ENCODE measurements around the gene SHISA2. TPM values are rescaled to one million over a fixed set of nuclear protein-coding genes. Genes with fewer than 3 reads are reported as not detected.

The SHISA2 gene
- total RNA-seq, 1 experiment from 2014 or later = not detected

DNA sequence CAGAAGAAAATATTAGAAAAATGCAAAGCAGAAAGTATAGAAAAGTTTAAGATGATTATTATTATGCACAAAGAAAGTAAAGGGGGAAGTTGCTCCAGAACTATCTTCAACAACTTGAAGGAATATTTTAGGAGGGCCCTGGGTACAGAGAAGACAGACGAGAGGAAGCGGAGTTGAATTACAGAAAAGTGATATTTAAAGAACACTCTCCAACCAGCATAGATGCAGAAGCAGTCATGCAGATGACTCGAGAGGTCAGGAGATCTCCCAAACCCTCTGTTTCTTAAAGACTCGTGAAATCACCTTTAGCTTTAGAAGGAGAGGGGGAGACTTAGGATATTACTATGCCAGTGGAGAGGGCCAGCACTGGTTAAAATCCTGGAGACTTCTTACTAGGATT, 8.5 kb upstream of the SHISA2 start:
- Histone ChIP-seq H2AFZ (no peak overlapping the region), H3K4me1 (replicated peaks; ENCODE audit: insufficient read depth) (no peaks in the 10 kb centered on the region), H3K4me2 (no peak overlapping the region), H3K79me2 (ENCODE audit: low read depth) (no peaks in the 10 kb centered on the region), H4K20me1 (ENCODE audit: insufficient read depth) (no peaks in the 10 kb centered on the region), H3K27ac (no peak overlapping the region), H3K9me3 (ENCODE audit: insufficient read depth, low read depth) (no peaks in the 10 kb centered on the region), H3K36me3 (ENCODE audit: low read depth) (no peaks in the 10 kb centered on the region), H3K27me3 (ENCODE audit: insufficient read depth, low read depth) (peaks cover 37% of the 10 kb centered on the region), H3F3A (ENCODE audit: insufficient read depth, low read depth) (no peaks in the 10 kb centered on the region), H3K4me3 (no peak overlapping the region), H3K9me2 (ENCODE audit: insufficient read depth) (no peaks in the 10 kb centered on the region)
- intact Hi-C loops (cut with micrococcal nuclease; ENCODE audit: unreplicated experiment) = no loop called here
- no peak for DNase-seq
- ChIA-PET POLR2A (ENCODE audit: unreplicated experiment) (no interaction called here), CTCF (no interaction called here)
- TF ChIP-seq, protein P1, sequence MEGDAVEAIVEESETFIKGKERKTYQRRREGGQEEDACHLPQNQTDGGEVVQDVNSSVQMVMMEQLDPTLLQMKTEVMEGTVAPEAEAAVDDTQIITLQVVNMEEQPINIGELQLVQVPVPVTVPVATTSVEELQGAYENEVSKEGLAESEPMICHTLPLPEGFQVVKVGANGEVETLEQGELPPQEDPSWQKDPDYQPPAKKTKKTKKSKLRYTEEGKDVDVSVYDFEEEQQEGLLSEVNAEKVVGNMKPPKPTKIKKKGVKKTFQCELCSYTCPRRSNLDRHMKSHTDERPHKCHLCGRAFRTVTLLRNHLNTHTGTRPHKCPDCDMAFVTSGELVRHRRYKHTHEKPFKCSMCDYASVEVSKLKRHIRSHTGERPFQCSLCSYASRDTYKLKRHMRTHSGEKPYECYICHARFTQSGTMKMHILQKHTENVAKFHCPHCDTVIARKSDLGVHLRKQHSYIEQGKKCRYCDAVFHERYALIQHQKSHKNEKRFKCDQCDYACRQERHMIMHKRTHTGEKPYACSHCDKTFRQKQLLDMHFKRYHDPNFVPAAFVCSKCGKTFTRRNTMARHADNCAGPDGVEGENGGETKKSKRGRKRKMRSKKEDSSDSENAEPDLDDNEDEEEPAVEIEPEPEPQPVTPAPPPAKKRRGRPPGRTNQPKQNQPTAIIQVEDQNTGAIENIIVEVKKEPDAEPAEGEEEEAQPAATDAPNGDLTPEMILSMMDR (conservative IDR thresholded peaks at IDR 0.05) = no peak
- no peak for TF ChIP-seq EZH2 (IDR thresholded peaks at IDR 0.05; ENCODE audit: low read depth)
- no TSS peak for BruUV-seq (replicated peaks)

- Histone ChIP-seq H3K9me3 (ENCODE audit: insufficient read depth, low read depth) (no peaks in the 10 kb centered on the region), H3K4me1 (replicated peaks; ENCODE audit: insufficient read depth) (no peaks in the 10 kb centered on the region), H3K4me2 (no peak overlapping the region), H3F3A (ENCODE audit: insufficient read depth, low read depth) (no peaks in the 10 kb centered on the region), H2AFZ (no peak overlapping the region), H3K4me3 (no peak overlapping the region), H3K27ac (no peak overlapping the region), H3K9me2 (ENCODE audit: insufficient read depth) (no peaks in the 10 kb centered on the region), H4K20me1 (ENCODE audit: insufficient read depth) (no peaks in the 10 kb centered on the region), H3K36me3 (ENCODE audit: low read depth) (no peaks in the 10 kb centered on the region), H3K27me3 (ENCODE audit: insufficient read depth, low read depth) (peaks cover 28% of the 10 kb centered on the region), H3K79me2 (ENCODE audit: low read depth) (no peaks in the 10 kb centered on the region)
- POLR2A ChIA-PET (ENCODE audit: unreplicated experiment) = no interaction called here
- intact Hi-C loops (cut with micrococcal nuclease; ENCODE audit: unreplicated experiment) = no loop called here
- BruUV-seq (replicated peaks) = no TSS peak
- CTCF ChIA-PET = no interaction called here
- DNase-seq = no peak
- TF ChIP-seq, protein P1 (conservative IDR thresholded peaks at IDR 0.05) = no peak
- no peak for TF ChIP-seq EZH2 (IDR thresholded peaks at IDR 0.05; ENCODE audit: low read depth)
Observed at GRCh38 chr13:26058704-26059103, 6.9 kb upstream of the SHISA2 start.

- ChIA-PET CTCF (no interaction called here), POLR2A (ENCODE audit: unreplicated experiment) (no interaction called here)
- no peaks in the 10 kb centered on the region for H3K9me3 ChIP-seq (ENCODE audit: insufficient read depth, low read depth)
- H2AFZ ChIP-seq = no peak overlapping the region
- no peak overlapping the region for H3K4me3 ChIP-seq
- H3K4me1 ChIP-seq (replicated peaks; ENCODE audit: insufficient read depth) = no peaks in the 10 kb centered on the region
- H3K4me2 ChIP-seq = no peak overlapping the region
- H4K20me1 ChIP-seq (ENCODE audit: insufficient read depth) = no peaks in the 10 kb centered on the region
- no peaks in the 10 kb centered on the region for H3K79me2 ChIP-seq (ENCODE audit: low read depth)
- no peak for TF ChIP-seq EZH2 (IDR thresholded peaks at IDR 0.05; ENCODE audit: low read depth)
- TF ChIP-seq, protein P1 (conservative IDR thresholded peaks at IDR 0.05) = no peak
- no peaks in the 10 kb centered on the region for H3K36me3 ChIP-seq (ENCODE audit: low read depth)
- H3F3A ChIP-seq (ENCODE audit: insufficient read depth, low read depth) = no peaks in the 10 kb centered on the region
- BruUV-seq (replicated peaks) = no TSS peak
- no peak for DNase-seq
- peaks cover 11% of the 10 kb centered on the region for H3K27me3 ChIP-seq (ENCODE audit: insufficient read depth, low read depth)
- H3K9me2 ChIP-seq (ENCODE audit: insufficient read depth) = no peaks in the 10 kb centered on the region
- no peak overlapping the region for H3K27ac ChIP-seq
- intact Hi-C loops (cut with micrococcal nuclease; ENCODE audit: unreplicated experiment) = no loop called here
Observed at GRCh38 chr13:26054896-26055295, 3.1 kb upstream of the SHISA2 start.

Data from PC-9 (cell line).